ENCODE results near the gene HACE1. TPM values are rescaled to one million over a fixed set of nuclear protein-coding genes. Genes with fewer than 3 reads are reported as not detected.

Gene HACE1
- total and polyA plus RNA-seq, 7 donors, result 3.0 to 28.1 (median 17.4) TPM

- TF ChIP-seq CTCF (IDR thresholded peaks at IDR 0.05) (no peak), POLR2AphosphoS5 (IDR thresholded peaks at IDR 0.05) (no peak), POLR2A (IDR thresholded peaks at IDR 0.05) (no peak), EP300 (IDR thresholded peaks at IDR 0.05) (no peak)
- Histone ChIP-seq H3K4me1 (no peaks in the 10 kb centered on the region), H3K9me3 (no peaks in the 10 kb centered on the region), H3K4me3 (no peak overlapping the region), H3K27ac (no peak overlapping the region), H3K27me3 (no peaks in the 10 kb centered on the region), H3K36me3 (no peaks in the 10 kb centered on the region)
- intact Hi-C loops (cut with DNase I), result no loop called here
- DNase-seq, result no peak
- WGBS, 2 donors, result 72 to 81% methylated on average over 6 of the region's 6 CpGs
These were observed 173.1 kb downstream of the HACE1 start for GRCh38 chr6:104686550-104687175.

- no peaks in the 10 kb centered on the region for H3K4me1 ChIP-seq
- no peaks in the 10 kb centered on the region for H3K9me3 ChIP-seq
- H3K36me3 ChIP-seq, result no peaks in the 10 kb centered on the region
- TF ChIP-seq POLR2A (IDR thresholded peaks at IDR 0.05), result no peak
- TF ChIP-seq EP300 (IDR thresholded peaks at IDR 0.05), result no peak
- no peak for TF ChIP-seq POLR2AphosphoS5 (IDR thresholded peaks at IDR 0.05)
- TF ChIP-seq CTCF (IDR thresholded peaks at IDR 0.05), result no peak
- WGBS, 2 donors, result 70 to 82% methylated on average over 6 of the region's 6 CpGs
- H3K27me3 ChIP-seq, result no peaks in the 10 kb centered on the region
- H3K27ac ChIP-seq, result no peak overlapping the region
- intact Hi-C loops (cut with DNase I), result no loop called here
- DNase-seq, result no peak
- no peak overlapping the region for H3K4me3 ChIP-seq
These were observed 173.7 kb downstream of the HACE1 start for GRCh38 chr6:104685871-104686549.

- no peaks in the 10 kb centered on the region for H3K36me3 ChIP-seq
- no peaks in the 10 kb centered on the region for H3K27me3 ChIP-seq
- WGBS, 2 donors, result 96 to 97% methylated on average over 2 of the region's 2 CpGs
- H3K4me1 ChIP-seq, result no peaks in the 10 kb centered on the region
- no peak overlapping the region for H3K4me3 ChIP-seq
- no peak overlapping the region for H3K27ac ChIP-seq
- TF ChIP-seq POLR2AphosphoS5 (IDR thresholded peaks at IDR 0.05), result no peak
- TF ChIP-seq POLR2A (IDR thresholded peaks at IDR 0.05), result no peak
- no peak for TF ChIP-seq EP300 (IDR thresholded peaks at IDR 0.05)
- TF ChIP-seq CTCF (IDR thresholded peaks at IDR 0.05), result no peak
- intact Hi-C loops (cut with DNase I), result no loop called here
- H3K9me3 ChIP-seq, result no peaks in the 10 kb centered on the region
- DNase-seq, result no peak
These were observed 174.8 kb downstream of the HACE1 start for GRCh38 chr6:104684911-104685415.

- intact Hi-C loops (cut with DNase I), result no loop called here
- TF ChIP-seq CTCF (IDR thresholded peaks at IDR 0.05) (no peak), POLR2A (IDR thresholded peaks at IDR 0.05) (no peak), EP300 (IDR thresholded peaks at IDR 0.05) (no peak), POLR2AphosphoS5 (IDR thresholded peaks at IDR 0.05) (no peak)
These were observed 175.9 kb downstream of the HACE1 start for GRCh38 chr6:104683809-104684208.

More at GRCh38 chr6:104683809-104684208, 175.9 kb downstream of the HACE1 start:
- DNase-seq, result no peak
- no peaks in the 10 kb centered on the region for H3K9me3 ChIP-seq
- no peaks in the 10 kb centered on the region for H3K27me3 ChIP-seq
- no peak overlapping the region for H3K4me3 ChIP-seq
- no peaks in the 10 kb centered on the region for H3K36me3 ChIP-seq
- H3K4me1 ChIP-seq, result no peaks in the 10 kb centered on the region
- H3K27ac ChIP-seq, result no peak overlapping the region
- WGBS, 2 donors, result 92 to 93% methylated on average over 4 of the region's 4 CpGs

All from sigmoid colon (tissue), 7 donors.